Measurements from ENCODE around the gene RHBDD2.
A peak's percentile ranks its signal among the peaks of the same experiment; 100 is the strongest.
"Not testable (repeated sequence)": the region's sequence is repeated elsewhere in the genome, so short reads cannot be mapped to it uniquely, and the experiment has no call there.

Gene RHBDD2

DNA sequence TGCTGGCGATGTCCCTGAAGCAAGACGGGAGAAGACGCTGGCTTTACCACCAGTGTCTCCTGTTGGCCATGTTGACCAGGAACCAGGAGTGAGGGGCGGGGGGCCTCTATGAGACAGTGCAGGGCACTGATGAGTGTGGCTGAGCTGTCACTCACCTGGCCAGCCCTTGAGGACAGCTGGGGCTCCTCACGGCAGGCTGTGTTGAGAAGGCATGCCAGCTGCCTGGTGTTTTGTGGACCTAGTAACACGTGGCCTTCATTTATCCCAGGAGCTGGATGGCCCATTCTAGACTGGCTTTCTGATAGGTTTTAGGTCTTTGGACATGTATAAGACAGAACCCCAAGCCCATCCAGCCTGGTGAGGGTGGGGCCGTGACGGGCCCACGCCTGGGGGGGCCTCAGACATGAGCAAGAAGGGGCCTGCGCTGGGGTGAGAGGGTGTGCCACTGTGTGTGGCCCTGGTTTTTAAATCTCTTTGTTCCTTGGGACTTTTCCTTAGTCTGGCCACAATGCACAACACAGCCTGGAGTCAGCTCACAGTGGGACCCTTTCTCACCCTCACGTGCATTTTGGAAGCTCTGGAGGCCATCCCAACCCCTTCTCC, 10.5 kb downstream of the RHBDD2 start:
- no peak for DNase-seq

DNA sequence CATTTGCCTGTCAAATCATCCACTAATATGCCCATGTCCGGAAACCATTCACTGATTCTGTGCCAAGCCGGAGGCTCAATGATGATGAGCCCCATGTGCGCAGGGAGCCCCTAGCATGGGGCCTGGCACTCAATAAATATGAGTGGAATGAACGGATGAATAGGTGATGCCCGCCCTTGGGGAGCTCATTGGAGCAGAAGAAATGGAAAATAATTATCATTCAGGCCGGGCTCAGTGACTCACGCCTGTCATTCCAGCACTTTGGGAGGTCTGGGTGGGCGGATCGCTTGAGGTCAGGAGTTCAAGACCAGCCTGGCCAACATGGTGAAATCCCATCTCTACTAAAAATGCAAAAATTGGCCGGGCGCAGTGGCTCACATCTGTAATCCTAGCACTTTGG, 11.0 kb downstream of the RHBDD2 start:
- no peak for DNase-seq

DNA sequence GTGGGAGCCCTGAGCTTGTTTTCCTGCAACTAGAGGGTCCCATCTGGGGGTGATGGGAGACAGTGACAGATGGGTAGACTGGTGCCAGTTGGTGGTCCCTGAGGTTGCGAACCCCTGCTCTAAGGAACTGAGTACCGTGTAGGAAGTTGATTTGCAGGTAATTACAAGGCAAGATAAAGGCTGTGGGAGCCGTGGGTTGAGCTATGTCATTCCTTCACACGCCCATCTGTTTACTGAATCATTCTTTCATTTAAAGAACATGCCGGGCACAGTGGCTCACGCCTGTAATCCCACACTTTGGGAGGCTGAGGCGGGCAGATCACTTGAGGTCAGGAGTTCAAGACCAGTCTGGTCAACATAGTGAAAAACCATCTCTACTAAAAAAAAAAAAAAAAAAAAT, 12.4 kb downstream of the RHBDD2 start:
- not testable (repeated sequence) for DNase-seq

DNA sequence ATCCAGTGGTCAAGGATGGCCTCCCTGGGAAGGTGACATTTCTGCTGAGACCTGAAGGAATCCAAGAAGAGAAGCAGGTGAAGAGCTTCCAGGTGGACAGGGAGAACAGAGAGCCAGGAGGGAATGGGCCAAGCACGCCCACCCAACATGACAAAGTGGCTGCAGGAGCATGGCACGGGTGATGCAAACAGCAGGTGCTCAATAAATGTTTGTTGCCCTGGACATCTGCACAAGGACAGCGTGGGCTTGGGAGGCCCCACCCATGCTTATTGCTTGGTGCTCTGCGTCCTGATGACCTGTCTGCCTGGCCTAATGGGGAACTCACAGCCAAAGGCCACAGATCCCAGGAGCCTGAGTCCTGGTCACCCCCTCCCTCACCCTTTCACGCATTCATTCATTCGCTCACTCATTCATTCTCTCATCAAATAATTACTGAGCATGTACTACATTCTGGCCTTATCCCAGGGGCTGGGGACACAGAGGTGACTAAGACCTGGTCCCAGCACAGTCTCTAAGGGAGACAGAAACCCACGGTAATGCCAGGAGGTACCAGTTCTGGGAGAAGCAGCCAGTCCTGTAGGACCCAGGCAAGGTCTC, 13.1 kb downstream of the RHBDD2 start:
- DNase-seq: no peak

DNA sequence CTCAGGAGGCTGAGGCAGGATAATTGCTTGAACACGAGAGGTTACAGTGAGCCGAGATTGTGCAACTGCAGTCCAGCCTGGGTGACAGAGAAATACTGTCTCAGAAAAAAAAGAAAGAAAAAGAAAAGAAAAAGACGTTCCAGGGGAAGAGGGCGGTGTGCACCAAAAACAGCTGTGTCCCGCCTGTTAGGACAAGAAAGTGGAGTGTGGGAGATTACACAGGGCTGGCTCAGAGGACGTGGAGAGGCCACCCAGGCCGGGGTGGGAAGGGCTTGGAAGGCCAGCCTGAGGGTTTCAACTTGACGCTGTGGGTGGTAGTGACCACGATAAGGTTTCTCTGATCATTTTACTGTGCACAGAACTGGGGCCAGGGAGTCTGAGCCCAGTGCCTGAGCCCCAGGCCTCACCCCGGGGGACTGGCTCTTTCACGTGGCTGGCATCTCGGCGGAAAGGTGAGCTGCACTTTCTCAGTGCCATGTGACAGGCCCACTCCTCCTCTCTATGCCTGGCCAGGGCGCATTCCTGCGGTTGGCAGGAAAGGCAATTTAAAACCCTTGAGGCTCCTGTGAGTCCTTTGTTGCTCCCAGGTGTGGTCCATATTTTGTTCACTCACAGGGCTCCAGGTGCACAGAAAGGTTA, 13.9 kb downstream of the RHBDD2 start:
- no peak for DNase-seq

DNA sequence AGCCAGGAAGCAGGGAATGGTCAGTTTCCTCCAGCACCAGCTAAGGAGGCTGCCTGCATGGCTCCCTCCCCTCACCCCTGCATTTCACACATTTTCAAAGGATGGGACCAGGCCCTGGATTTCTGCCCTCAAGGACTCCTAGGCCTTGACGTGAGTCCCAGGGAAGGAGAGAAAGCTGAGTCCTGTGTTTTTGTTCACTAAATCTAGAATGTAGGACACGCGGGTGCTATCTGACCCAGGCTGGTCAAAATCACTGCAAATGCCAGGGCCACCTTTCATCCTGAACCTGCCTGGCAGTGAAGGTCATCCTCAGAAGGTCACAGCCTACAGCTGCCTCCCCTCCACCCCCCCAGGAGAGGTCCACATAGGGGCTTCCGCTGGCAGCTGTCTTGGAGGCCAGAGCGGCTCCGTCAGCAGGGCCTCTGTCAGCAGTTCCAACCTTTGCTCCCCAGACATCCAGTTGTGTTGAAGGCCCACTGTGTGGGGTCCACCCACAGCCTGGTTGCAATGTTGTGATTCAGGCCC, 18.0 kb downstream of the RHBDD2 start:
- DNase-seq: no peak

DNA sequence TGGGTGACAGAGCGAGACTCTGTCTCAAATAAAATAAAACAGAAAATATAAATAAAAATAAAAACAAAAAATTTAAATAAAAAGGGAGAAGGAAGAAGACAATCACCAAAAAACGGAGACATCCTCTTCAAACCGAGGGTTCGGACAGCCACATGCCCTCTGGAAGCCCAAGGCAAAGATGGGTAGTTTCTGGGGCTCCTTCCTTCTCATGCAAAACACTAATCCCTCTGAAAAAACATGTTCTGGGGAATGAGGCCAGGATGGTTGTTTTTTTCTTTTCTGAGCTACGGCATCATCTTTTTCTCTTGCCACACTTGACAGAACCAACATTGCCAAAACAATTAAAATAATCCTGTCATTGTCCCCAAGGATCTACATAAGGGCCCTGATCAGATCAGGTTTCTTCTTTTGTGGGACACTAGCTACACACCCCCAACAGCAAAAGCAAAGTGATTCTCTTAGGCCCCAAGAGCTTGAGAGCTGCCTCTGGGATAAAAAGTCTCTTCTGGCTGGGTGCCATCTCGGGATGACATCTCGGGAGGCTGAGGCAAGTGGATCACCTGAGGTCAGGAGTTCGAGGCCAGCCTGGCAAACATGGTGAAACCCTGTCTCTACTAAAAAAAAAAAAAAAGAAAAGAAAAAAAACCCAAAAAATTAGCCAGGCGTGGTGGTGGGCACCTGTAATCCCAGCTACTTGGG, 21.9 kb downstream of the RHBDD2 start:
- no peak for DNase-seq

DNA sequence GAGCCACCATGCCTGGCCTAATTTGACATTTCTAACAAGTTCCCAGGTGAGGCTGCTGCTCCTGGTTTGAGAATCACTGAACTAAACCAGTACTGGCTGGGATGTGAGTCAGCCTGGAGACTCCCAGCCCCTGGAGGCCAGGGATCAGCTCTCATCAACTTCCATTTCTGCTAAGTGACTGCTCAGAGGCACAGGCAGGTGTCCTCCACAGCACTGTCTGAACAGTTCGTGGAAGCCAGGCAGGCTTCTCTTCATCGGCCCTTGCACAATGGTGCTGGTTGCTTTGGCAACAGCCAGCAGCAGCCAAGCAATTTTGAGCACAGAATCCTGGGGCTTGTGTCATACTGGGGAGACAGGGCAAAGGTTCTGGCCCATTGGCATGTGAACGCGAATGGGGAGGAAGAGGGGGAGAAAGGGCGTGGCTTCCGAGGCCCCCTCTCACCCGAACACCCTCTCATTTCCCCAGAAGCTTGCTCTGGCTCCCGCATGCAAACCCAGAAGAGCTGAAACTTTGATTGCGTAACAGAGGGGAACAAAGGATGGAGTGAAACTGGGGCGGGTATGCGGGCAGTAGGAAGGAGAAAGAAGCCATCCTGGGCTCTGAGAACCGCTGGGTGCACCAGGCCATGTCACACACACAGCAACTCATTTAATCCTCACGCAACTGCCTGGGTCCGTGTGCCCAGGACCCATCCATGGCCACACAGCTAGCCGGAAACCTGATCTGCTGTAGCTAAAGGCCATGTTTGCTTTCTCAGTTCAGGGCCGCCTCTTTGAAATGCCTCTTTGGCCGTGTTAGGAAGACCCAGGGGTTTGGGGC, 27.2 kb downstream of the RHBDD2 start:
- no peak for DNase-seq

DNA sequence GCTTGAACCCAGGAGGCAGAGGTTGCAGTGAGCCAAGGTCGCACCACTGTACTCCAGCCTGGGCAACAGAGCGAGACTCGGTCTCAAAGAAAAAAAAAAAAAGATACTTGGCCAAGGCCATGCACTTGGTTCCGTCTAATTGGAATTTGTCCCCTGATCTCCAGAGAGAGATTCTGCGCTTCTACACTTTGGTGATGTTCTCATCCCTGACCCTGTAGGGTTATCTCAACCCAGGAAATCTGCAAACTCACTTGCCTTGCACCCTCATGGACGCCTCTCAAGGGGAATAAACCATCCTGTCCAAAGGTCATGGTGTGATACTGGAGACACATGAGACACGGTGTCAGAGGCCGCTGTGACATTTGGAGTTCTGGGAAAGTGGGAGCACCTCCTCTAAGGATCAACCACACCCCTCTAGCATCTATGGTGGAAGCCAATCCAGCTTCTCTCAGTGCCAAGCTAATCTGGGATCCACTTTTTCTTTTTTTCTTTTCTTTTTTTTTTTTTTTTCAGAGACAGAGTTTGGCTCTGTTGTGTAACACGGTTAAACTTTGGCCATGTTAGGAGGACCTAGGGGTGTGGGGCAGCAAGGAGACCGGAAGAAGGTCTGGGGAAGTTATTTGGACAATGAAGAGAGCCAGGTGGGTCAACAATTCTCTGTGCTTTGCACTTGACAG, 28.3 kb downstream of the RHBDD2 start:
- DNase-seq: no peak

DNA sequence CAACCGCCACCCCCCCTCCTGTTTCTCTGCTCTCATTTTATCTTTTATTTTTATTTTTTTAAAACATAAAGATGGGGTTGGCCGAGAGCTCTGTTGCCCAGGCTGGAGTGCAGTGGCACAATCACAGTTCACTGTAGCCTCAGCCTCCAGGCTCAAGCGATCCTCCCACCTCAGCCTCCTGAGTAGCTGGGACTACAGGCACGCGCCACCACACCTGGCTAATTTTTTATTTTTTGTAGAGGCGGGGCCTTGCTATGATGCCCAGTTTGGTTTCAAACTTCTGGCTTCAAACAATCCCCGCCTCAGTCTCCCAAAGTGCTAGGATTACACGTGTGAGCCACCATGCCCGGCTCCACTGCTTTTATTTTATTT, 28.8 kb downstream of the RHBDD2 start:
- DNase-seq: not testable (repeated sequence)

DNA sequence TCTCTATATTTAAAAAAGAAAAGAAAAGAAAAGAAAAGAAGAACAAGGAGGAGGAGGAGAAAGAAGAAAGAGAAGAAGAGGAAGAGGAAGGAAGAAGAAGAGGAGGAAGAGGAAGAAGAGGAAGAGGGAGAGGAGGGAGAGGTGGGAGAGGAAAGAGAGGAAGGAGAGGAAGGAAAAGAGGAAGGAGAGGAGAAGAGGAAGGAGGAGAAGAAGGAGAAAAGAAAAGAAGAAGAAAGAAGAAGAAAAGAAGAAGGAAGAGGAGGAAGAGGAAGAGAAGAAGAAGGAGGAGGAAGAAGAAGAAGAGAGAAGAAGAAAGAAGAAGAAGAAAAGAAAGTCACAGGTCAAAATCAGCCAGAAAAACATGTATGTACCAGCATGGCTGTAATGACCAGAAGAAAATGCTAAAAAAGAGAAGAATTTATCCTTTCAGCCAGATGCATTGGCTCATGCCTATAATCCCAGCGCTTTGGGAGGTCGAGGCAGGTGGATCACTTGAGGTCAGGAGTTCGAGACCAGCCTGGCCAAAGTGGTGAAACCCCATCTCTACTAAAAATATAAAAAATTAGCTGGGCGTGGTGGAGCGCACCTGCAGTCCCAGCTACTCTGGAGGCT, 30.8 kb downstream of the RHBDD2 start:
- no peak for DNase-seq

DNA sequence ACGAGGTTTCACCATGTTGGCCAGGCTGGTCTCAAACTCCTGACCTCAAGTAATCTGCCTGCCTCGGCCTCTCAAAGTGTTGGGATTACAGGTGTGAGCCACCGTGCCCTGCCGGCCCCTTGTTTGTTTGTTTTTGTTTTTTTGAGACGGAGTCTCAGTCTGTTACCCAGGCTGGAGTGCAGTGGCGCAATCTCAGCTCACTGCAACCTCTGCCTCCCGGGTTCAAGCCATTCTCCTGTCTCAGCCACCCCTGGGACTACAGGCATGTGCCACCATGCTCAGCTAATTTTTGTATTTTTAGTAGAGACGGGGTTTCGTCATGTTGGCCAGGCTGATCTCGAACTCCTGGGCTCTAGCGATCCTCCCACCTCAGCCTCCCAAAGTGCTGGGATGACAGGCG, 32.4 kb downstream of the RHBDD2 start:
- DNase-seq: not testable (repeated sequence)

DNA sequence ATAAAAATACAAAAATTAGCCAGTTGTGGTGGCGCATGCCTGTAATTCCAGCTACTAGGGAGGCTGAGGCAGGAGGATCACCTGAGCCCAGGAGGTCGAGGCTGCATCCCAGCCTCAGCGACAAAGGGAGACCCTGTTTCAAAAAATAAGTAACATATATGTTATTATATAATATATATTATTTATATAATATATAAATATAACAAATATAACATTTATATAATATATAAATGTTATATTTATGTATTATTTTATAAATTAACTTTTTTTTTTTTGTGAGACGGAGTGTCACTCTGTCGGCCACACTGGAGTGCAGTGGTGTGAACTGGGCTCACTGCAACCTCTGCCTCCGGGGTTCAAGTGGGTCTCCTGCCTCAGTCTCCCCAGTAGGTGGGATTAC, 34.6 kb downstream of the RHBDD2 start:
- DNase-seq: no peak

DNA sequence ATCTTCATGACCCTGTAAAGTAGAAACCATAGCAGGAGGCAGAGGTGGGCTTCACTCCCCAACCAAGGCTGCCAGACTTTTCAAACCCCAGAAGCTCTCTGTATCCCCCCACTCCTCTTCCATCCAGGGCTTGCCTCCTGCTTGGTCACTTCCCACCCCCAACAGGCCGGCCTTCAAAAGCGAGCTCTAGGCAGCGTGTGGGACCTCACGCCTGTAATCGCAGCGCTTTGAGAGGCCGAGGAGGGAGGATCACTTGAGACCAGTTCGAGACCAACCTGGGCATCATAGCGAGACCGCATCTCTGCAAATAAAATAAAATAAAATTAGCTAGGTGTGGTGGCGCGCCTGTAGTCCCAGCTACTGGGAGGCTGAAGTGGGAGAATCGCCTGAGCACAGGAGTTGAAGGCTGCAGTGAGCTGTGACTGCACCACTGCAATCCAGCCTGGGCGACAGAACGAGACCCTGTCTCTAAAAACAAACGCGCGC, 35.4 kb downstream of the RHBDD2 start:
- DNase-seq: no peak

DNA sequence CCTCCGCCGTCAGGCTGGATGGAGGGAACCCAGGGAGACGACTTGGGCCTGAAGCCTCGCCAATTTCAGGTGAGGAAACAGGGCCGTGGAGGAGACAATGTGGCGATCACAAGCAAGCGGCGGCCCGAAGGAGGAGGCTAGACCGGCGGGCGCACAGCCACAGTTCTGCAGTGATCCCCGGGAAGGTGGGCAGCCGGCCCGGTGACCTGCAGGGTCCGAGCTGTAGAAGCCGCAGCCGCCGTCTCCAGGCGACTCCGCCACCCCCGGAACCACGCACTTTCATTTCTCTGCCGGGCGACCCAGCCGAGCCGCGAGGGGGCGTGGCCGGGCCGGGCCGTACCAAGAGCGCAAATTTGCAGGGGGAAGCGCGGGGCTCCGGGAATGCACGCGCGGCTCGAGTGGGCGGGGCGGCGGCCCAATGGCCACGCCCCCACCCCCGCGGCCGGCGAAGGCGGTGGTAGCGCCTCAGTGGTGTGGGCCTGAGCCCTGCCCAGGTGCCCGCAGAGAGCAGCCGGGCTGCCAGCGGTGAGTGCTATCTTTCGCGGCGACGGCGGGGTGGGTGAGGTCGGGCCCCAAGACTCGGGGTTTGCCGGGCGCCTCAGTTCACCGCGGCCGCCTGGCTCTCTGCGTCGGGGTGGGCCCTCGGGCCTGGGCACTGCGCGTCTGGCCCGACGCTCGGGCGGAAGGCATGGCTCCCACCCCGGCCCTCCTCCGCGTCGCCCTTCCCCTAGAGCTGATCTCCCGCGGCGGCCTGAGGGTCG, 36.0 kb downstream of the RHBDD2 start, which contains the start of gene POR:
TSS of gene POR (plus strand) at position 501 of the 761 bp plus-strand sequence. CDS start 38,847 bp downstream, outside the sequence.
- DNase-seq: peak; percentile 61 to 72

DNA sequence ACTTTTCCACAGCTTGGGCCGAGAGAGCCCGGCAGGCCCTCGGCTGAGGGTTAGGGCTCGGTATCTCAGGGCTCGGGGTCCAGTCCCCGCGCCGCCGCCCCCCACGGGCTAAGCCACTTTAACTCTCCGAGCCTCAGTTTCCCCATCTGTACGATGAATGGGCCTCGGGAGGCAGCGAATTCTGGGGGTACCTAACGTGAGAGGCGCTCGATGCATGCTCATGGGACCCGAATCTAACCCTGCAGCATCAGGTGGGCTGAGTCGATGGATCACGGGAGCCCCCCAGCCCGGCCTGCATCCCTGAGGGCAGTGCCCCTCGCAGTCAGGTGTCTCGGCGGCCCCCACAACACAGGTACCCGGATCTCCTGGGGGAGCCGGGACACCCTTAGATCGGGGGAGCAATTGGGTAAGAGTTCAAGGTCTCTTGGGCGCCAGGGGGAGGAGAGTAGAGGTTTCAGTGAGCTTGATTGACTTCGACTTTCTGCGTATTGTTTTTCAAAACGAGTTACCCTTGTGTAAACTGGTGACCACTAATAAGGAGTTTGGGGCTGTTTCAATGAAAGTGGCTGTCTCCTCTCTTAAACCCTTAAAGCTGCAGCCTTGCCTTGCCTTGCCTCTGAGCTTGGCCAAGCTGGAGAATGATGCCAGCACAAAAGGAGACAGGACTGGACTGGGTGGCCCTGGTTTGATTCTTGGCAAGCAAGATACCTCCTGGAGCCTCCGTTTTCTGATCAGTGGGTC, 36.8 kb downstream of the RHBDD2 start:
- no peak for DNase-seq

DNA sequence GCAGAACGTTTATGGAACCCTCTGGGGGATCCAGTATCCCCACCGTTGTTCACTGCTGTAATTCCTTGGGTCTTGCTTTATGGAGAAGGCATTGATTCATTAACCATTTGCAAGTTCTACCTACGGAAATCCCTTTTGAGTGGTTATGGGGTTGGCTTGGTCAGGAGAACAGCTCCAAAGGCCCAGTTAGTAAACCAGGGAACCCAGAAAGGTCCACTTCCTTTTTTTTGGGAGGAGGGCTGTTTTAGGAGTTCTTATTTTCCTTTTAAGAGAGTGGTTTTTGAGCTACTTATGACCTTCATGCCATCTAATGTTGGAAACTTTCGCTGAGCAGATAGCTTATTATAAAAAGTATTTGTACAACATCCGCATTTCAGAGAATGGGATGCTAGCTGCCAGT, 37.4 kb downstream of the RHBDD2 start:
- DNase-seq: no peak

DNA sequence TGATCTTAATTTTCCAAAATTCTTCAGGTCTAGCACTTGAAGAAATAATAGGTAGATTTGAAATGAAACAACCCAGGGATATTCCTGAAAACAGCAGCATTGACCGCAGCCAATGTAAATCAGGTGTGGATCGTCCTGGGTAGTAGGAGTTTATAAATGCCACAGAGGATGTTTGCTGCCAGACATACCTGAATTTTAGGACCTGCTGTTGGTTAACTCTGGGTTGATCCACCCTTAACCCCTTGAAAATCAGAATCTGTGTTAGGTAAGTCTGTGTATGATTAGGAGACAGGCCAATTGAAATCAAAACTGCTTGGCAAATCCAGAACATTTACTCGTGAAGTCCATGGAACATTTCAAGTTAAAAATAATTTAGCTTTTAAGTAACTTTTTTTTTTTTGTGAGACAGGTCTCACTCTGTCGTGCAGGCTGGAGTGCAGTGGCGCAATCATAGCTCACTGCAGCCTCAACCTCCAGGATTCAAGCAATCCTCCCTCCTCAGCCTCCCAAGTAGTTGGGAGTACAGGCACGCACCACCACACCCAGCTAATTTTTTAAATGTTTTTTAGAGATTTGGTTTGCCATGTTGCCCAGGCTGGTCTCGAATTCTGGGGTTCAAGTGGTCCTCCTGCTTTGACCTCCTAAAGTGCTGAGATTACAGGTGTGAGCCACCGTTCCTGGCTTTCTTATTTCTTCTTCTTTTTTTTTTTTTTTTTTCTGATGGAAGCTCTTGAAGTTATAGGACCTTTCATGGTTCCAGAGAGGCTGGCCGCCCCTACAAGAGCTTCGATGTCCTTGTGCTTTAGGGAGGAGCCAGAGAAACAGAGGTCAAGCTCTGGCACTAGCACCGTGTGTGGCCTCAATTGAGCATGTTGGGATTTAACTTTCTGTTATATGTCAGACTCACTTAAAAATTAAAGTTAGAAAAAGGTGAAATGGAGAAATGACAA, 38.1 kb downstream of the RHBDD2 start:
- no peak for DNase-seq
